ENCODE measurements around the gene SLCO1C1.

GRCh38 chr12:20718294-20718693 is 23.2 kb downstream of the SLCO1C1 start:
- TF ChIP-seq EZH2 (IDR thresholded peaks at IDR 0.05; ENCODE audit: borderline replicate concordance) (no peak), CTCF (IDR thresholded peaks at IDR 0.05; ENCODE audit: poor library complexity) (no peak)
